ENCODE data around the gene ERVW-1.

The ERVW-1 gene

GRCh38 chr7:92423710-92424131, 54.0 kb downstream of the ERVW-1 start:
- DNase-seq (ENCODE audit: low read depth) = no peak
- no peak for TF ChIP-seq CTCF (conservative IDR thresholded peaks at IDR 0.05; ENCODE audit: control insufficient read depth, insufficient read depth, low read depth, low read length)

GRCh38 chr7:92422926-92423325, 54.8 kb downstream of the ERVW-1 start:
- H3K4me3 ChIP-seq (ENCODE audit: control insufficient read depth, low read depth, low read length) = no peak overlapping the region
- TF ChIP-seq CTCF (conservative IDR thresholded peaks at IDR 0.05; ENCODE audit: control insufficient read depth, insufficient read depth, low read depth, low read length) = no peak
- DNase-seq (ENCODE audit: low read depth) = no peak

More at GRCh38 chr7:92423710-92424131, 54.0 kb downstream of the ERVW-1 start:
- no peak overlapping the region for H3K4me3 ChIP-seq (ENCODE audit: control insufficient read depth, low read depth, low read length)

GRCh38 chr7:92421676-92422435, 55.9 kb downstream of the ERVW-1 start:
- DNase-seq (ENCODE audit: low read depth) = no peak
- H3K4me3 ChIP-seq (ENCODE audit: control insufficient read depth, low read depth, low read length) = no peak overlapping the region
- TF ChIP-seq CTCF (conservative IDR thresholded peaks at IDR 0.05; ENCODE audit: control insufficient read depth, insufficient read depth, low read depth, low read length) = no peak

All from fibroblast of mammary gland (primary cell).